A172 (cell line): ENCODE measurements around the gene CASP6. TPM values are rescaled to one million over a fixed set of nuclear protein-coding genes. Genes with fewer than 3 reads are reported as not detected.

Source experiments
- DNase-seq: peaks from one replicate; pipeline ENCODE4 v3.0.0-alpha.2; 2015; ENCODE audit warnings: low spot score
- total RNA-seq: library from RNA; depleted of rRNA; stranded (reverse); fragments of >200 nt; shearing (Covaris generic); gene quantifications from 2 replicates; pipeline ENCODE4 v1.2.3, GENCODE V29; 2014; rRNA removed

The CASP6 gene
- total RNA-seq: 73.2 and 74.0 TPM in 2 replicates

DNA sequence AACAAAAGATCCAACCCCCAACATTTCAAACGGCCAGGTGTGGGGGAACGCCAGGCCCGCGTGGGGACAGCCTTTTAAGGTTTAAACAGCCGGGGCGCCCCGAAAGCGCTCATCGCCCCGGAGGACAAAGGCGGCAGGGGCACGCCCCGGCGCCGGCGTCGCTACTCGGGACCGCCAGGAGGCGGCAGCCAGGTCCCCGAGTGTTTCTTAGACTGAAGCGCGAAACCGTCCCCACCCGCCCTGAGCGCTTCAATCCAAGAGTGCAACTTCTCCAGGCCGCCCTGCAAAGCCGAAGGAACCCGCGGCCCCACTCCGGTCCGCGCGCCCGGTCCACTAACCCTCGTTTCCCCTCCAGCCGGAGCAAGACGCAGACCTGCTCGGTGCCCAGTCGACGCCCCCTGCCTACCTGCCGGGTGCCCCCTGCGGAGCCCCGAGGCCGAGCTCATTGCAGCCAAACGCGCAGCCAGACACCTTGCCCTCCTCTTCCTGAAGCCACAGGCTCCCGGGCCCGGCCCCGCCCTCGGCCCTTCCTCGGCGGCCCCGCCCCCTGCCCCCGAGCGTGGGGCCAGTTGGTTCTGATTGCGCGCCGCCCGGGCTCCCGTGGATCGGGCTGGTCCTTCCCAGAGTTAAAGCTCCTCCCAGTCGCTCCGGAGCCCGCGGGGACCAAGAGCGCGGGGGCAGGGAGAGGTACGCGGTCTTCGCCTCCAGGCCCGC lies at the start of gene CASP6:
Gene CASP6 (minus strand): TSS at position 496 of the 714 bp plus-strand sequence. CDS start 50 bp downstream, at position 446.
- peak; percentile 57 for DNase-seq

- DNase-seq: no peak
Observed at GRCh38 chr4:109752525-109752924, 49.3 kb upstream of the CASP6 start.

- DNase-seq: no peak
Observed at GRCh38 chr4:109751852-109752251, 48.6 kb upstream of the CASP6 start.

DNA sequence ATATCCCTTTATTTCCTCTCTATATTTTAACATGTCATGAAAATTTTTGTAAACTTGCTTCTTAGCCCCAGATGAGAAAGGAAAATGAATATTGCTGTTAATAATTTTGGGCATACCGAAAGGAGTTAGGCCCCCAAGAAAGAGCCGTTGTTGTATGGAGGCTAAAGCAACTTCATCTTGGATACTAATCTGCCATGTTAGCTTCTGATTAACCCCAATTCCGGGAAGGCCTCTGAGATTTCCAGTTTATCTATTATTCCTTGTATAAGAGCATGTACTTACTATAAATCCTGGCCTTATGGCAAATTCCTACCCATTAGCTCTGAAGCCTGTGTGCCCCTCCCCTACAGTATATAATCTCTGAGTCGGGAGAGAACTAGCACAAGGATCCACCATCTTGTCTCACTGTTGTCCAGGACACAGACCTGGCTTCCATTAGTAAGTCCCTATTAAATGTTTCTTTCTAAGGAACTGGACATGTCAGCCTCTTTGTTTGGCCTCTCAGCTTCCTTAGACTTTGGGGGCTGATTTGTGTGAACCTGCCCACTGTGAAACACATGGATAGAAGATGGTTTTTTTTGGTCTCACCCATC lies 47.5 kb upstream of the CASP6 start:
- no peak for DNase-seq

GRCh38 chr4:109749388-109750082 lies 46.3 kb upstream of the CASP6 start:
- no peak for DNase-seq

GRCh38 chr4:109748114-109748513 lies 44.9 kb upstream of the CASP6 start:
- DNase-seq: no peak

DNA sequence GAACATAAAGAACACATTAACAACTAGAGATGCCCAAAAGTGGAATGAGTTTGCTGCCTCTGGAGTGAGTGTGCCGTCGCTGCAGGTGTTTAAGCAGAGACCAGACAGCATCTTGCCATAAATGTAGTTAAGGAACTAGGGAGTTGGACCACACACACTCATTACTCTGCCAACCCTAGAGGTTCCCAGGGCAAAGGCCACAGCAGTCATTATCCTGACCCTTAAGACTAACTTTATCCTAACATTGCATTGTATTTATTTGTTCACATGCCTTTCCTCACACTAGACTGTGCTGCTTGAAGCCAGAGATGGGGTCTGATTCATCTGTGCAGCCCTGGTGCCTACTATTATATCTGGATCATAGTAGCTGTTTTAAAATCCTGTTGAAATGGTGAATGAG lies 43.5 kb upstream of the CASP6 start:
- DNase-seq: no peak

DNA sequence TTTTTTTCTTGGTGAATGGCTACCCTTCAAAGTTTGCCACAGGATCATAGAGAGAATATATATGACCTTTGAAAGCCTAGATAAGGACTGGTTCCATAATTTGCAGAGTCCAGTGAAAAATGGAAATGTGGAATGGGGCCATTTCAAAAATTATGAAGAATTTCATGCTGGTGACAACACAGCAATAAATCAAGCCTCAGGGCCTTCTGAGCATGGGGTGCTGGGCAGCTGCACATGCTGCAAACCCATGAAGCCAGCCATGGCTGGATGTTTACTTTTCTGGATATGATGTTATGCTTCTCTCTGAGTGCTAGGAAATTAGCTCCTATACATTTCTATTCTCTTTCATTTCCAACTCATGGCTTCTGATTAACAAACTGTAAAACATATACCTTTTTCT lies 42.6 kb upstream of the CASP6 start:
- DNase-seq: no peak

DNA sequence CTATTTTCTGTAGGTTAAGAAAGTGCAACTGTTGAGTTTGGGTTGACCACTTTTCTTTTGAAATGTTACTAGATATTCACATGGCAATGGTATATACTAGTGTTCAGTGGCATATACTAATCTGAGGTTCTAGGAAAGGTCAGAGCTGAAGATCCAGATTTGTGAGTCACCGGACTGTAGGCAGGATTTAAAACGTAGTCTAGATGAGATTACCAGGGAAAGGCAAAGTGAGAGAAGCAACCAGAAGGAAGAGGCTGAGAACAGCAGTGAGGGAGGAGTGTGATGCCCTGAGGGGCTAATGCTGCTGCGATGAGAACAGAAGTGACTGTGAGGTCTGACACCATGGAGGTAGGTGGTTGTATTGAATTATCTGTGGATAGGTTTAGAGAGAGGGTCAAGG lies 36.3 kb upstream of the CASP6 start:
- DNase-seq: no peak

DNA sequence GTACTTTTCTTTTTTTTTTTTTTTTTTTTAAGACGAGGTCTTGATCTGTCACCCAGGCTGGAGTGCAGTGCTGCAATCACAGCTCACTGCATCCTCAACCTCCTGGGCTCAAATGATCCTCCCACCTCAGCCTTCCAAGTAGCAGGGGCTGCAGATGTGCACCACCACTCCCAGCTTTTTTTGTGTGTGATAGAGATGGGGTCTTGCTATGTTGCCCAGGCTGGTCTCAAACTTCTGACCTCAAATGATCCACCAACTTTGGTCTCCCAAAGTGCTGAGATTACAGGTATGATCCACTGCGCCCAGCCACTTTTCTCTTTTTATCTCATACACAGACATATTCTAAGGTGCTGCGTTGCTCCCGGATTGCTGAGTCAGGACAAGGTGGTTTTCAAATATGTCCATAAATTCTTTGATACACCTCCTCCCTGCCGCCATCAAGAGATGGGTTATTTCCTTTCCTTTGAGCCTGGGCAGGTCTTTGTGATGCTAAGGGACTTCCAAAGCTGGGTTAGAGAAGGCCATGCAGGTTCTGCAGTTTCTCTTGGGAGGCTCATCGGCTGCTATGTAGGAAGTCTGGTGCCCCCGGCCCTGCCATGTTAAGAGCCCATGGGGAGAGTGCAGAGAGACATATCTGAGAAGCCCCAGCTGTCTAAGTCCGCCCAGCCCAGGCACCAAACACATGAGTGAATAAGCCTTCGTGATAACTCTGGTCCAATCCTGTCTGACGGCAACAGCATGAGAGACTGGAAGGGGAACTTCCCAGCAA lies 35.0 kb upstream of the CASP6 start:
- no peak for DNase-seq

DNA sequence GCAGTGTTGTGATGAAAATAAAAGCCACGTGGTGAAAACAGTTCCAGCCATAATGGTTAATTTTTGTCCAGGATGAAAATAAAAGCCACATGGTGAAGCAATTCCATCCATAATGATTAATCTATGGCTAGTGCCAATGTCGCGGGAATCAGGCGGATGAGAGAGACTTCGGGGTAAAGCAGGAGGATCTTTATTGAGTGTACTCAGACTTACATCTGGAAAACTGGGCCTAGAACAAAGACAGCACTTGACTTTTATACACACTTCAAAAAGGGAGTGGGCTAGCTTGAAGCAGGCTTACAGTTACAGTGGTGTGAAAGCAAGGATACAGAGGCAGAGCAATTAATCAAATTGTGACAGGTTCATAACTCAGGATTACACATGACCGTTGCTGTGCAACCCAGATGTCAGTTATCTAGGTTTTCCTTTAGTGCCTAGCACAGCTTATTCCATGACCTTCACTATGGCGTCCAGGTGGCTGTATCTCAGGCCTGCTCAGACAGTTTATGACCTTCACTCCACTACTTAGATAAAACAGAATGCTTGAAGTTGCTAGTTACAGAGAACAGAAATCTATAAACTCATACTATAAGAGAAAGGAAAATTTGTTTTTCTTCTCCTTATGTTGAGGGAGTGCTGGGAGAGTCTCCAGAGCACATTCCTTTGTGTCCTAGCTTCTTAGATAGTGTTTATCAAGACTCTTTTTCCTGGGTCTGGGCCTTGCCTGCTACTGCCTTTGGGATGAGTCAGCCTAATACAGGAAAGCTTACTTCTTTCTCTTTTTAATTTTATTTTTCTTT lies 32.5 kb upstream of the CASP6 start:
- no peak for DNase-seq

DNA sequence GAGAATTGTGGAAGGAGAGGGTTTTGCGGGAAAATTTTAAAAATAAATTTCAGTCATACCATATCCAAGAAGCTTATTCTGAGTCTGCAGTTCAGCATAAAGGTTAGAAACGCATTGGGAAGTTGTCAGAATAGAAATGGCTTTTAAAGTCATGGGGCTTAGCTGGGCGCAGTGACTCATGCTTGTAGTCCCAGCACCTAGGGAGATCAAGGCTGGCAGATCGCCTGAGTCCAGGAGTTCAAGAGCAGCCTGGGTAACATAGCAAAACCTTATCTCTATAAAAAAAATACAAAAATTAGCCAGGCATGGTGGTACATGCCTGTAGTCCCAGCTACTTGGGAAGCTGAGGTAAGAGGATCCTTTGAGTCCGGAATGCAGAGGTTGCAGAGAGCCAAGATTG lies 30.5 kb upstream of the CASP6 start:
- DNase-seq: no peak

- no peak for DNase-seq
Observed at GRCh38 chr4:109730619-109731545, 27.6 kb upstream of the CASP6 start.

DNA sequence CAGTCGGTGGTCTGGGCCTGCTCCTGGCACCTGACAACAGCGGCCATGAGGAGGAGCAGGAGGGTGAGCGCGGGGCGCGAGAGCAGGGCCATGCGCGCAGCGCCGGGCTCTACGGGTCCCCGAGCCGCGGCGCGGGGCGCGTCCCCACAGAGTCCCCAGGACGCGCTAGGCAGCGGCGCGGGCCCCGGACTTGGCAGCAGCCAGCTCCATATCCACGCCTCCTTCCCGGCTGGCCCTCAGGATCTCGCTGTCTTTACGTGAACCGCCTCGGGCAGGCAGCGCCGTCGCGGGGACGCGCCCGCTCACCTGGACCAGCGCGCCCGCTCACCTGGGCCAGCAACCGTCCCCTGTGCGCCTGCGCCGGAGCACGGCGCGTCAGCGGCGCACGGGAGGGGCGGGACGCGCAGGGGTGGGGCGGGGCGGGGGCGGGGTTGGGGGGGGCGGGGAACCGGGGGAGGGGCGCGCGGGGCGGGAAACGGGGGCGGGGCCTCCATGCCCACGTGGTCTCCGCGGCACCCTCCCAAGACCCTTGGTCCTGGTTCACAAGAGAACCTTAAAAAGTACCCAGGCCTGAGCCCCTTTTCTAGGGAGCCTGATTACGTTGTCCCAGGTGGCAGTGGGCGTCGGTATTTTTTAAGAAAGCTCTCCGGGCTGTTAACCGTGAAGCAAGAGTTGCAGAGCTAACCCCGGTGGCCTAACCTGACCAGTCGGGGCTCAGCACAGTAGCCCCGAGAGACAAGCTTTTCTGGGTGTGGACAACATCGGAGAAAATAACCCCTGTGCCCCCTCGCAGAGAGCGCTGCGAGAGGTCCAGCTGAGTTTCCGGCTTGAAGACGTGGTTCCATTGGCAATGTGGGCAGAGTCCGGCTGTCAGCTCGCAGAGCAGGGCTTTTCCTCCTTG lies 26.7 kb upstream of the CASP6 start, which contains the start of gene PLA2G12A:
Gene PLA2G12A (minus strand): TSS at position 353 of the 901 bp plus-strand sequence. CDS start 261 bp downstream, at position 92.
- peak; percentile 62 for DNase-seq

DNA sequence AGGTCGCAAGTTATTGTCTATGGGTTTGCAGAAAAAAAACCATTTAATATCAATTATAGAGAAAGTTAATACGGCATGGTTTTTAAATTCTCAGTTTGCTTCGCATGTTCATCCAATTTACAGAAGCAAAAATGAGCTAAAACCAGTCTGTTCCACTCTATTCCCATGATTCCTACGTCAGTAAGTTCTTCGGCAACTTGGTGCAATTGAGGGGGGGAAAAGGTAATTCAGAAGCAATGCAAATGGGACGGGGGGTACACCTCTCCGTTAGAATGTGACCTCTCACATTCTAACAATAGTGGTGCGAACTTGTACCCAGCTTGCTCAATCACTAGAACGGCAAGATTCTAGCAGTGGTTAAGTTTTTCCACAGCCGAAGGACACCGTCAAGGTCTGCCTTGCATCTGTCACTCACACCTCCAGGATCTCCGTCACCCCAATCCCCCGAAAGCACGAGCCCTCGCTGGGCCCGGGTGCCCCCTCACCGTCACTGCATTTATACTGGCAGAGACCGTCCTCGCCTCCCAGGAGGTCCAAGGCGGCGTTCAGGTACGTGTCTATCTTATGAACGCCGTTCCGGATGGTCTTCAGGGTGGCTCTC lies 26.0 kb upstream of the CASP6 start:
- no peak for DNase-seq

DNA sequence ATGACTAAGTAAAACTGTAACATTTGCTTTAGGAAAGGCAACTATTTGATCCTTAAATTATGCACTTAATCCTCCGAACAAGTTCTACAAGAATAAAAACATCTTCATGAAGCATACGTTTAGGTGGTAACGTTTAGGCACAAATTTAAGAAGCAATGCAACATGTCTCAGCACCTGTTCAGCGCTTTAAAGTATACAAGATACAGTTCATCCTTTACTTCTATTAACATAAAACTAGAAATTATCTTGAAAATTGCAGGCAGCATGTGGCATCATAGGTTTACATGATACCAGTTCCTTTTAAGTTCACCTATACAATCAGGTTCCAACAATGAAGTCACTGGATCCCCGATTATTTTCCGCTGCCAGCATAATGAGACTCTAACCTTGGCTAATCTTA lies 25.1 kb upstream of the CASP6 start:
- DNase-seq: no peak

GRCh38 chr4:109723110-109723509 lies 19.9 kb upstream of the CASP6 start:
- DNase-seq: no peak

DNA sequence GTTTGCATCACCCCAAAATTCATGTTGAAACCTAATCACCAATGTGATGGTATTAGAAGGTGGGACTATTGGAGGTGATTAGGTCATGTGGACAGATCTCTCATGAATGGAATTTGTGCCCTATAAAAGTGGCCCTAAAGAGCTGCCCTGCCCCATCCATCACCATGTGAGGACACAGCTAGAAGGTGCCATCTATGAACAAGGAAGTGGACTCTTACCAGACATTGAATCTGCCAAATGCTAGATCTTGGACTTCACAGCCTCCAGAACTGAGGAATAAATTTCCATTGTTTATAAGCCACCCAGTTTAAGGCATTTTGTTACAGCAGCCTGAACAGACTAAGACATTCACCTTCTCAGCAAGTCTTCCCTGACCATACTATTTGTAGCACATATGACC lies 19.1 kb upstream of the CASP6 start:
- no peak for DNase-seq

DNA sequence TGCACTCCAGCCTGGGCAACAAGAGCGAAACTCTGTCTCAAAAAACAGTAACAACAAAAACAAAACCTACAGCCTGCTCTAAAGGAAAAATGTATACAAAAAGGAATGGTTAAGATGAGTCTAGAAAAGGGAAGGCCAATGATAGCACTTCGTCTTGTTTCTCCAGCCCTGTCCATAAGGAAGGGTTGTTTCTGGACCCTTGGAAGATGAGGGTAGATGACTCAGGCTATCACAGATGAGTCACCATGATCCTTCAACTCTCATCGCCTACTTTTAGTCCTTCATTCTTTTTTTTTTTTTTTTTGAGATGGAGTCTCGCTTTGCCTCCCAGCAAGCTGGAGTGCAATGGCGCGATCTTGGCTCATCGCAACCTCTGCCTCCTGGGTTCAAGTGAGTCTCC lies 17.8 kb upstream of the CASP6 start:
- peak; percentile 65 for DNase-seq
